NCI-H2196 (cell line): ENCODE results near the gene ASB3.
"Not testable (repeated sequence)": the region's sequence is repeated elsewhere in the genome, so short reads cannot be mapped to it uniquely, and the experiment has no call there.

ENCODE experiments used
- DNase-seq: peaks from one replicate; lab custom pipeline; 2025; ENCODE audit not compliant: unreplicated experiment; lab: John Stamatoyannopoulos, UW

Gene ASB3

GRCh38 chr2:53740170-53740569, 46.6 kb downstream of the ASB3 start:
- DNase-seq = no peak

- no peak for DNase-seq
These were observed 47.7 kb downstream of the ASB3 start for GRCh38 chr2:53739032-53739431.

DNA sequence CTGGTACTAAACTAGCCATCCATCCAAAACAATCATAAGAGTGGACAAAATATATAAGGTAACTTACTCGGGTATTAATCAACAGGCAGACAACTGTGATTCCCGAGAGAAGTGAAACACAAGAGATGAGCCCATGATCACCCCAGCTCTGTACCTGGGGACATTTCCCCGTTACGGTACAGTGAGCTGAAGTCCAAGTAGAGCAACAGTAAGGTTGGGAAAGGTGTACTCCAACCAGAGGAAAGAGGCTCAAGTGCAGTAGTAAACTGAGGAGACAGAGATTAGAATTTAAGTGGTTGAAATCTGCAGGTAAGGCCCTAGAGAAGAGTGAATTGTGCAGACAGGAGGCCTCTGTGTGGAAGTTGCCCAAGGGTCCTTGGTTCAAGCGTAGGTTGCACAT, 49.7 kb downstream of the ASB3 start:
- no peak for DNase-seq

- no peak for DNase-seq
These were observed 57.5 kb downstream of the ASB3 start for GRCh38 chr2:53729143-53729762.

DNA sequence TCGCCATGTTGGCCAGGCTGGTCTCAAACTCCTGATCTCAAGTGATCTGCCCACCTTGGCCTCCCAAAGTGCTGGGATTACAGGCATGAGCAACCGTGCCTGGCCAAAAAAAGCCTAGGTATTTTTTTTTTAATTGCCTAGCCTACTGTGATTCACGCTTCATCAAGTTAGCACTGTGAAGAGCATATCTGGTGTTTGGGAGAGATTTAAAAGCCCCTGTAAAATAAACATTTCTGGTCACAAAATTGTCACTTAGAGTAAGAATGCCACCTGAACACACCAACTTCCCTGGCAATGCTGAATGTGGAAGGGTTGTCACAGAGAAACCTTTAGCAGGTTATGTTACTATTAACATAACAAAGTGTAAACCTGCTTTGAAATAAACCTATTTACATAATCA, 58.8 kb downstream of the ASB3 start:
- DNase-seq = no peak

DNA sequence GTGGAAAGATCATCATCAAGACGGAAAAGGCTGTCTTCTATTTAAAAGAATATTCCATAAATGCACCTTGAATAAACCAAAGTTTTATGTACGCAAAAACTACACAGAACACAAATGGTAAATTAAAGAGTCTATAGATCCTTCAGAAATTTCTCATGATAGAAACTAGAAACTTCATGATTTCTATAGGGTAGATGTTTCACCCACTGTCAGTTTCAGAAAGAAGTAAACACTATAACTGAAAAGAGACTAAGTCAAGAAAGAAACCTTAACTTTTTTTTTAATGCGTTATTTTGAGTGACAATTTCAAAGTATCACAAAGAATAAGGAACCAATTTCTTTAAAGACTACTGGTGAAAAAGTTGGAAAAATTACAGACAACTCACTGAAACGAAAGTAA, 61.1 kb downstream of the ASB3 start:
- DNase-seq = no peak

GRCh38 chr2:53724536-53724935, 62.2 kb downstream of the ASB3 start:
- no peak for DNase-seq

DNA sequence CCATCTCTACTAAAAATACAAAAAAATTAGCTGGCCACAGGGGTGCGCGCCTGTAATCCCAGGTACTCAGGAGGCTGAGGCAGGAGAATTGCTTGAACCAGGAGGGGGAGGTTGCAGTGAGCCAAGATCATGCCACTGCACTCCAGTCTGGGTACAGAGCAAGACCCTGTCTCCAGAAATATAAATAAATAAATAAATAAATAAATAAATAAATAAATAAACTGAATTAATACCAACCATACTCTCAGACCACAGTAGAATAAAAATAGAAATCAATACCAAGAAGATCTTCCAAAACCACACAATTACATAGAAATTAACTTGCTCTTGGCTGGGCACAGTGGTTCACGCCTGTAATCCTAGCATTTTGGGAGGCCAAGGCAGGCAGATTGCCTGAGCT, 65.8 kb downstream of the ASB3 start:
- DNase-seq = not testable (repeated sequence)

GRCh38 chr2:53715568-53715967, 71.2 kb downstream of the ASB3 start:
- no peak for DNase-seq

DNA sequence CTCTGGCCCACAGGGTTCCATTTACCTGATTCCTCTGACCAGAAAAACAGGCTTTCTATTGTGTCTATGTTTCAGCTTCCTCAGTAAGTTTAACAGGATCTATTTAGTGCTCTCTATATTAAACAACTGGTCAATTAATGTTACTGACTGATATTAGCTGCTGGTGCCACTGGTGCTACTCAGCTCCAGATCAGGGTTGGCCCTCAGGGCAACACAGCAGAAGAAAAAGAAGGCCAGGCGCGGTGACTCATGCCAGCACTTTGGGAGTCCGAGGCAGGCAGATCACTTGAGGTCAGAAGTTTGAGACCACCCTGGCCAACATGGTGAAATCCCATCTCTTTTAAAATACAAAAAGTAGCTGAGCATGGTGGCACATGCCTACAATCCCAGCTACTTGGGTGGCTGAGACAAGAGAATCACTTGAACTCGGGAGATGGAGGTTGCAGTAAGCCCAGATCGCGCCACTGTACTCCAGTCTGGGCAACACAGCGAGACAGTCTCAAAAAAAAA, 75.4 kb downstream of the ASB3 start:
- no peak for DNase-seq

- DNase-seq = no peak
These were observed 77.8 kb downstream of the ASB3 start for GRCh38 chr2:53708988-53709387.

- DNase-seq = no peak
These were observed 85.5 kb downstream of the ASB3 start for GRCh38 chr2:53701221-53701620.

GRCh38 chr2:53697686-53698085, 89.1 kb downstream of the ASB3 start:
- DNase-seq = no peak

GRCh38 chr2:53697092-53697491, 89.7 kb downstream of the ASB3 start:
- DNase-seq = no peak

- no peak for DNase-seq
These were observed 91.2 kb downstream of the ASB3 start for GRCh38 chr2:53695575-53695974.

DNA sequence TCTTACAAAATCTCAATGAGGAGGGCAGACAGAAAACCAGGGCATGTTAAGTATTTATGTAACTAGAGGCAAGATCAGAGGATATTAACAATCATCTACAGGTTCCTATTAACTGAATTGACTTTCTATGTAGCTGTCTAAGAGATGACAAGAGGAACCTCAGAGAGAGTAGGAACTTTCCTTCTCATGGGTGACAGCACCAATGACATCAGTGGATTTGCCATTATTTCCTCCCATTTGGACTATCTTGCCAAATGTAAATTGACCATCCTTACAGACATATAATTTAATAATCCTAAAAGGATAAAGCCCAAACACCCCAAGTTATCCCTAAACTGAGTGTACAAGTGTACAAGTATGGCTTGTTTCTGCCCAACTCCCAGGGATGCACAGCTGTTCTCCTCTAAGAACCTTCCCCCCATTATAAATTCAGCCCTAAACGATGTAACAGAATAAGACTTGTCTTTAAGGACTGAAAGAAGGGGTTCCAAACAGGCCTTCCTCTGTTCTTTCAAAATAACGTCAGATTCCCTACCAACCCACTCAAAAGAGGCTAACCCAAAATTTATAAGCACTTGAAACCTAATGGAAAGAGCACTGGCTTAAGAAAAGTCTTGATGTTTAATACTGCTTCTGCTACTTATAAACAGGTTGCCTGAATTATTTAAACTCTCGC, 92.5 kb downstream of the ASB3 start:
- no peak for DNase-seq

DNA sequence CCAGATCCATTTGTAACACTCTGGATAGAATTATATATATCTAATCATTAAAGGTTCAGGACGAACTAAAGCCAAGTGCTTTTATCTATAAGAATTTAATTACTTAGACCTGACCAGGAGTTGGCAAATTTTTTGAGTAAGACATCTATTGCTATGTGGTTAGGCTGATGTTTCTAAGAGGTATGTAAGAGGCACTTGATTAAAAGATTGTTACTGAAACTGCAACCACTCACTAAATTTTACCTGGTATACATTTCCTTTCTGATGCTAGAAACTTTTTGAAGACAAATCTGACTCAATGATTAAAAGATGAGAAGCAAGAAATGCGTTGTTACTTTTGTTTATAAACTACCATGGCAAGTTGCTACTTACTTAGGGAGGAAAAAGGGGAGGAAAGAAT, 95.9 kb downstream of the ASB3 start:
- DNase-seq = no peak

DNA sequence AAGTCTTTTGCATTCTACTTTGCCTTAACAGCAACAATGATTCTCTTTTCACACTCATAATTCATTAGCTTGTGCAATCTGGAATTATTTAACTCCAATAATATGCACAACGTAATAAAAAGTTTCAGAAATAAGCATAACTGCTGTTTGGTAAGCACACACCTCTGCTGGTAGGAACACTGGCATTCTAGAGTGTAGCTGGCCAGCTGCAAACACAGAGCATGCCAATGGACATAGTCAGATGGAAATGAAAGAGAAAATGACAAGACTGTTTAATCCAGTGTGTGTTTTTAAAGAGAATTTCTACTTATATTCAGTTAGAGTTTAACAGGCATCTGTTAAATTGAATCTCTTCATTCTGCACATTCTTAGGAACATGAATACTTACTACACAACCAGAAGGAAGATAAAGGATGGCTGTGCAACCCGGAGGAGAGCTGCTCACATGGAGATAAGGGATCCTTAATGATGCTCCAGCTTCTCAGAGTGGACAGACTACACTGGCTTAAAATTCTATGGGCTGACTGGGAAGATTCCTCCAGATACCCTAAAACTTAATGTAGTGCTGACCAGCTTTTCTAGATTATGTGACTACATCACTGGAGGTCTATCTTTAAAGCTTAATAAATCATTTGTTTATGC, 113.8 kb downstream of the ASB3 start:
- DNase-seq = no peak

DNA sequence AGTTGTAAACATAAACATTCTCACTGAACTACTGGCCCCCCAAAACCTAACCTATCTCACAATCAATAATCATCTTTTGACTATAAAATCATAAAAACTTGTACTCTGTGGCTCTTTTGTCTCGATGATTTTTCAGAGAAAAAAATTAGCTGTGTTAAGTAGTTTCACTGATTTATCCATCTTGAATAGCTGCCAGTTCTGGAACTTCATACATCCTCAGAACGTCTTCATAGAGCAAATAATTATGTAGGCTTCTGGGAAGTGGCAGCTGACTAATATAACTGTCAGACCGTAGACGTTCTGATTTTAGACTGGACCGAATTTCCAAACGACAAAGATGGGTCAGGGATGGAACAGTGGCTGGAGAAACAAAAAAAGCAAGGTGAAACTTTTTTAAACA, 116.4 kb downstream of the ASB3 start:
- no peak for DNase-seq

GRCh38 chr2:53668624-53669026, 118.1 kb downstream of the ASB3 start:
- DNase-seq = no peak

- not testable (repeated sequence) for DNase-seq
These were observed 119.6 kb downstream of the ASB3 start for GRCh38 chr2:53667130-53667529.

DNA sequence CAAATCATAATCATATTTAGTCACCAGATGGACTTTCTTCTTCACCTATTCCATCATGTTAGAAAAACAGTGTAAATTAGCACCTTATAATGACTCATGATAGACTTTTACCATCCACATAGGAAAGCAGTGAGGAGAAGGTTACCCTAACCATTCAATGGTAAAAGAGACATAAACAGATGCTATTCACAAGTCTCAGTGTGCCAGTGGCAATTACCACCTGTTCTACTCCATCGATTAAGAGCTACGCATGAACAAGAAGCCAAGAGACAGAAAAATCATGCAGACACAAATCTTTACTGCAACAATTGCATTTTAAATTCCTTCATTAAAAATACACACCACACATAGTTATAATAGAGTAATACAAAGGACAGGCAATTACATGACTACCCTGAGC, 125.9 kb downstream of the ASB3 start:
- no peak for DNase-seq
